ENCODE measurements around the gene CDK2AP2.

Gene CDK2AP2

GRCh38 chr11:67472882-67473281 is 35.1 kb downstream of the CDK2AP2 start:
- DNase-seq (ENCODE audit: low read depth), result no peak
- H3K4me3 ChIP-seq (ENCODE audit: low read depth, low read length), result no peak overlapping the region
- no peak for TF ChIP-seq CTCF (IDR thresholded peaks at IDR 0.05; ENCODE audit: low read depth, low read length, missing control alignments)

GRCh38 chr11:67470337-67471002 is 37.5 kb downstream of the CDK2AP2 start:
- no peak for DNase-seq (ENCODE audit: low read depth)
- no peak for TF ChIP-seq CTCF (IDR thresholded peaks at IDR 0.05; ENCODE audit: low read depth, low read length, missing control alignments)
- H3K4me3 ChIP-seq (ENCODE audit: low read depth, low read length), result no peak overlapping the region

GRCh38 chr11:67469508-67469811 is 38.5 kb downstream of the CDK2AP2 start:
- no peak for DNase-seq (ENCODE audit: low read depth)
- TF ChIP-seq CTCF (IDR thresholded peaks at IDR 0.05; ENCODE audit: low read depth, low read length, missing control alignments), result no peak

GRCh38 chr11:67468759-67469507 is 39.0 kb downstream of the CDK2AP2 start, which contains the start of gene TMEM134:
TSS of gene TMEM134 (minus strand) at chr11:67469251. CDS start at chr11:67469192, 59 bp downstream.
- DNase-seq (ENCODE audit: low read depth), result peak; percentile 76
- peak within 1 kb of the TSS; percentile 79 for H3K4me3 ChIP-seq (ENCODE audit: low read depth, low read length)
- TF ChIP-seq CTCF (IDR thresholded peaks at IDR 0.05; ENCODE audit: low read depth, low read length, missing control alignments), result peak; percentile 62

More at GRCh38 chr11:67469508-67469811, 38.5 kb downstream of the CDK2AP2 start:
- H3K4me3 ChIP-seq (ENCODE audit: low read depth, low read length), result peak overlapping the region; percentile 68

- no peak for DNase-seq (ENCODE audit: low read depth)
- H3K4me3 ChIP-seq (ENCODE audit: low read depth, low read length), result peak overlapping the region; percentile 79
- TF ChIP-seq CTCF (IDR thresholded peaks at IDR 0.05; ENCODE audit: low read depth, low read length, missing control alignments), result no peak
Observed at GRCh38 chr11:67468456-67468758, 39.6 kb downstream of the CDK2AP2 start.

GRCh38 chr11:67468056-67468455 is 39.9 kb downstream of the CDK2AP2 start:
- no peak for DNase-seq (ENCODE audit: low read depth)
- H3K4me3 ChIP-seq (ENCODE audit: low read depth, low read length), result peak overlapping the region; percentile 79
- no peak for TF ChIP-seq CTCF (IDR thresholded peaks at IDR 0.05; ENCODE audit: low read depth, low read length, missing control alignments)

Data from GM12864 (cell line).